Neutrophil (primary cell): Measurements from ENCODE around the gene CELA2A.

Source experiments
- H3K27ac ChIP-seq: fragments of 200-600 bp; sonication (generic); 2 replicates; pipeline ENCODE4 v1.5.1; 2016; ENCODE audit warnings: mild to moderate bottlenecking, moderate library complexity
- H3K27me3 ChIP-seq: fragments of 200-600 bp; sonication (generic); 2 replicates; pipeline ENCODE4 v1.6.0; 2016; ENCODE audit warnings: mild to moderate bottlenecking
- H3K36me3 ChIP-seq: fragments of 200-600 bp; sonication (generic); 2 replicates; pipeline ENCODE4 v1.5.1; 2017
- H3K4me1 ChIP-seq, 2 experiments: fragments of 200-600 bp in 1 of 2; sonication (generic) in 1 of 2; 1 replicate in 1 of 2; 2 replicates in 1 of 2; pipeline versions ENCODE4 v1.5.1 to v1.6.1; 2013 to 2016; ENCODE audit warnings: low read depth in 1 of 2, low read length in 1 of 2, mild to moderate bottlenecking in 1 of 2, moderate library complexity in 1 of 2; ENCODE audit not compliant: control insufficient read depth in 1 of 2, insufficient read depth in 1 of 2
- H3K4me3 ChIP-seq, 2 experiments: fragments of 200-600 bp in 1 of 2; sonication (generic) in 1 of 2; 1 replicate in 1 of 2; 2 replicates in 1 of 2; pipeline ENCODE4 v1.5.1; 2013 to 2016; ENCODE audit warnings: low read depth in 1 of 2, low read length in 1 of 2, mild to moderate bottlenecking in 1 of 2, moderate library complexity in 1 of 2
- H3K9me3 ChIP-seq: fragments of 200-600 bp; sonication (generic); 2 replicates; pipeline ENCODE4 v1.5.1; 2016
- TF ChIP-seq, protein P1 (sequence below): fragments of 200-600 bp; sonication (generic); IDR thresholded peaks from 2 replicates; pipeline ENCODE4 v1.5.1; 2016; ENCODE audit warnings: antibody characterized with exemption

The CELA2A gene

DNA sequence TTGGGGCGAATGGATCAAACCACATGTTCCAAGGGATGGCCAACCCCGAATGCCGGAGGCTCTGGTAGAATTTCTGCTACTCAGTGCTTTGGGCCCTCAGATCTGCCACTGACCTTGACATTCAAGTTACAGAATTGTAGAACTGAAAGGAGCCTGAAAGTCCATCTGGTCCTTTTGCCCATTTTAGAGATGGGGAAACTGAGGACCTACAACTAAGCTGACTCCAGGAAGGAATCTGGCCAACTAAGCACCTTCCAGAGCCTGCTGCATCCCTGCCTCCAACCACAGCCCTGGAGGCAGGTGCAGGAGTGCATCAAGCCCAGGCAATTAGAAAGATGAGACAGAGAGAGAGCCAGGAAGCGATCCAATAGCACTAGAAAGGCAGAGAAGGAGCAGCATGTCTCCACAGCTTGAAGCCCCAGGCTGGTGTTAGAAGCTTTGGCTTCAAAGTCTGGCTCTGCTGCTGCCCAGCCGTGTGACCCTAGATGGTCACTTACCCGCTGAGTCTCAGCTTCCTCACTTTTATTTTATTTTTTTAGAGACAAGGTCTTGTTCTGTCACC lies 19.6 kb upstream of the CELA2A start:
- no peaks in the 10 kb centered on the region for H3K9me3 ChIP-seq
- TF ChIP-seq, protein P1, sequence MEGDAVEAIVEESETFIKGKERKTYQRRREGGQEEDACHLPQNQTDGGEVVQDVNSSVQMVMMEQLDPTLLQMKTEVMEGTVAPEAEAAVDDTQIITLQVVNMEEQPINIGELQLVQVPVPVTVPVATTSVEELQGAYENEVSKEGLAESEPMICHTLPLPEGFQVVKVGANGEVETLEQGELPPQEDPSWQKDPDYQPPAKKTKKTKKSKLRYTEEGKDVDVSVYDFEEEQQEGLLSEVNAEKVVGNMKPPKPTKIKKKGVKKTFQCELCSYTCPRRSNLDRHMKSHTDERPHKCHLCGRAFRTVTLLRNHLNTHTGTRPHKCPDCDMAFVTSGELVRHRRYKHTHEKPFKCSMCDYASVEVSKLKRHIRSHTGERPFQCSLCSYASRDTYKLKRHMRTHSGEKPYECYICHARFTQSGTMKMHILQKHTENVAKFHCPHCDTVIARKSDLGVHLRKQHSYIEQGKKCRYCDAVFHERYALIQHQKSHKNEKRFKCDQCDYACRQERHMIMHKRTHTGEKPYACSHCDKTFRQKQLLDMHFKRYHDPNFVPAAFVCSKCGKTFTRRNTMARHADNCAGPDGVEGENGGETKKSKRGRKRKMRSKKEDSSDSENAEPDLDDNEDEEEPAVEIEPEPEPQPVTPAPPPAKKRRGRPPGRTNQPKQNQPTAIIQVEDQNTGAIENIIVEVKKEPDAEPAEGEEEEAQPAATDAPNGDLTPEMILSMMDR, result no peak
- no peak overlapping the region for H3K4me3 ChIP-seq
- peaks cover 17 to 32% of the 10 kb centered on the region in 2 experiments for H3K4me1 ChIP-seq
- peaks cover 10% of the 10 kb centered on the region for H3K36me3 ChIP-seq
- no peak overlapping the region for H3K27ac ChIP-seq
- H3K27me3 ChIP-seq, result no peaks in the 10 kb centered on the region

DNA sequence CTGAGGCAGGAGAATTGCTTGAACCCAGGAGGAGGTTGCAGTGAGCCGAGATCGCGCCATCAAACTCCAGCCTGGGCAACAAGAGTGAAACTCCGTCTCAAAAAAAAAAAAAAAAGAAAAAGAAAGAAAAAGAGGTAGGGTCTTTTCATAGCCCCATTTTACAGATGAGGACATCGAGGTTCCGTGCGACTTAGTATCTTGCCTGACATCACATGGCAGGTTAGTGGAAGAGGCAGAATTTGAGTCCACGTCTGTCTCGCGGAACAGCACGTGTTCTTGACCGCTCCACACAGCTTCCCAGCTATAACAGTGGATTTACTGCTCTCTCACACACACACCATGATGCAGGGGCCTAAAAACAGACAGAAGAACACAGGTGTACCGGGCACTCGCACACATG lies 17.2 kb upstream of the CELA2A start:
- peaks cover 12 to 22% of the 10 kb centered on the region in 2 experiments for H3K4me1 ChIP-seq
- peaks cover 1% of the 10 kb centered on the region for H3K27me3 ChIP-seq
- no peaks in the 10 kb centered on the region for H3K36me3 ChIP-seq
- H3K27ac ChIP-seq, result no peak overlapping the region
- H3K4me3 ChIP-seq, result no peak overlapping the region
- TF ChIP-seq, protein P1, result no peak
- H3K9me3 ChIP-seq, result no peaks in the 10 kb centered on the region

DNA sequence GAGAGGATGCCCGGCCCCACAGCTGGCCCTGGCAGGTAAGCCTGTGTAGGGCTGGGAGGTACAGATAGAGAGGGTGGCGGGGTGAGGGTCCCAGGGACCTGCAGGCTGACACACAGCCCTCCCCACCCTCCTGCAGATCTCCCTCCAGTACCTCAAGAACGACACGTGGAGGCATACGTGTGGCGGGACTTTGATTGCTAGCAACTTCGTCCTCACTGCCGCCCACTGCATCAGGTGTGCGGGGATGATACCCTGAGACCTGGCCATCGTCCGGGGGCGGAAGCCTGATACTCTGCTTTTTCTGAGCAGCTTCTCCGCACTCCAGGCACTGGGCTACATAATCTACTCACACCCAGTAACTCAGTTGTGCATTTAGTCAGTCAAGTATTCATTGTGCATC lies 16.2 kb upstream of the CELA2A start:
- TF ChIP-seq, protein P1, result no peak
- Histone ChIP-seq H3K27me3 (peaks cover 12% of the 10 kb centered on the region), H3K4me1 (peaks cover 2 to 11% of the 10 kb centered on the region in 2 experiments), H3K9me3 (no peaks in the 10 kb centered on the region), H3K27ac (no peak overlapping the region), H3K4me3 (no peak overlapping the region), H3K36me3 (no peaks in the 10 kb centered on the region)

DNA sequence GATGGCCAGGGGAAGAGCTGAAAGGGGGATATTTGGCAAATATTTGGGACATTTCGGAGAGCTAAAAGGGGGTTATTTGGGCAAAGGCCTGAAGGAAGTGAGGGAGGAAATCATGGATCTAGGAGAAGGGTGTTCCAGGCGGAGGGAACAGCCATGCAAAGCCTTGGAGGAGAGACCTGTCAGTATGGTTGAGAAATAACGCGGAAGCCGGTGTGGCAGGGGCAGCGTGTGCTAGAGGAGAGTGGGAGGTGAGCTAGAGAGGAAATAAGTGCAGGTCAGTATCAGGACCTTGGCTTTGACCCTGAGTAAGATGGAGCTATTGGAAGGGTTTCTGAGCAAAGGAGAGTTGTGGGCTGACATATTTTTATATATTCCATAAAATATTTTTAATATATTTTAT lies 15.3 kb upstream of the CELA2A start:
- Histone ChIP-seq H3K9me3 (no peaks in the 10 kb centered on the region), H3K27ac (no peak overlapping the region), H3K36me3 (no peaks in the 10 kb centered on the region), H3K4me1 (peaks cover 0 to 7% of the 10 kb centered on the region in 2 experiments), H3K27me3 (peaks cover 21% of the 10 kb centered on the region), H3K4me3 (no peak overlapping the region)
- TF ChIP-seq, protein P1, result no peak

DNA sequence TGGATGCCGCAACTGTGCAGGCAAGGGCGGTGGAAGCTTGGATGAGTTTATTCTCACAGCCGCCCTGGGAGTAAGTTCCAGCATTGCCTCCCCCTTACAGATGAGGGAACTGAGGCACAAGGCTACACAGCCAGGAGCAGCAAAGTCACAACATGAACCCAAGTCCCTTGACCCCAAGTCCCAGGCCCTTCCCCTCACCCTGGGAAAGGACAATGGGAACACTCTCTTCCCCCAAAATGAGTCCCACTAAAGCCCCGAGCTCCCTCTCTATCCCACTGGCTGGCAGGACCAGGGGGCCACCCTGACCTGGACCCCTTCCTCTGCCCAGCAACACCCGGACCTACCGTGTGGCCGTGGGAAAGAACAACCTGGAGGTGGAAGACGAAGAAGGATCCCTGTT lies 14.4 kb upstream of the CELA2A start:
- no peaks in the 10 kb centered on the region for H3K9me3 ChIP-seq
- peaks cover 29% of the 10 kb centered on the region for H3K27me3 ChIP-seq
- H3K27ac ChIP-seq, result no peak overlapping the region
- no peak overlapping the region for H3K4me3 ChIP-seq
- H3K4me1 ChIP-seq, result peaks cover 0 to 7% of the 10 kb centered on the region in 2 experiments
- TF ChIP-seq, protein P1, result no peak
- no peaks in the 10 kb centered on the region for H3K36me3 ChIP-seq
